ENCODE data around the gene DRC7. TPM values are rescaled to one million over a fixed set of nuclear protein-coding genes. Genes with fewer than 3 reads are reported as not detected.

The DRC7 gene
- total and polyA plus RNA-seq, 9 of the 15 experiments (the other 6 are each of a cell fraction or from before 2014, with no cell fraction given): 0.04 to 0.33 (median 0.12) TPM; not detected in 3

DNA sequence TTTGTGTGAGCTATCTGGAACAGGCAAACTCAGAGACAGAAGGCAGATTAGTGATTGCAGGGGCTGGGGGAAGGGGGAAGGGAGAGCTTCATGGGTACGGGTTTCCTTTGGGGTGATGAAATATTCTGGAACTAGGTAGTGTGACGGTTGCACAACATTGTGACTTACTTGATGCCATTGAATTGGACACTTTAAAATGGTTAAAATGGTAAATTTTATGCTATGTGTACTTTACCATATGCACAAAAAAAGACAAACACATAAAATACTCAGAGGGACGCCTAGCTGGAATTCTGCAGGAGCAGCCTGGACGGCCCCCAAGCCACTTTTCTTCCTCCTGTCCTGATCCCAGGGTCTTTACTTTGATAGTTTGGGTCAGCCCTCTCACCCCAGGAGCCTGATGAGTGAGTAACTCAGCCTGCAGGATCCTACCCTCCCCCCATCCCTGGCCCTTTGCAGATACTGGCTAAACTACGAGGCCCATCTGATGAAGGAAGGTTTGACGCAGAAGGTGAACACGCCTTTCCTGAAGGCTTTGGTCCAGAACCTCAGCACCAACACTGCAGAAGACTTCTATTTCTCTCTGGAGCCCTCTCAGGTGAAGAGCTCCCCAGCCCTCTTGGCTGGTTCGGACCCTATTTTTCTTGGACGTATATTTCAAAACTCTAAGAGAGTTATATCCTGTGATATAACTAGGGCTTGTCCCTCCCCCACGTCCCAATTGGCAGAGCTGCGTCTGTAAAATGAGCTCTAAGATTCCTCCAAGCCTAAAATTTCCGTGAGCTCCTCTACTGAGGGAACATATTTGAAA, 18.7 kb upstream of the DRC7 start (continued):
- TF ChIP-seq CEBPZ (IDR thresholded peaks at IDR 0.05; ENCODE audit: borderline replicate concordance, low read depth, low read length) (no peak), MAZ (CRISPR knock-in tag; conservative IDR thresholded peaks at IDR 0.05 in 1 of 2, IDR thresholded peaks at IDR 0.05 in 1 of 2) (peak in 1 of 2 experiments; percentile 35; a peak in 1 of 4 replicates), SNIP1 (IDR thresholded peaks at IDR 0.05; ENCODE audit: low read depth) (no peak), ZNF347 (CRISPR knock-in tag; IDR thresholded peaks at IDR 0.05; ENCODE audit: low read depth) (no peak), FOS (IDR thresholded peaks at IDR 0.05; ENCODE audit: extremely low read depth, insufficient read length) (no peak), POU5F1 (IDR thresholded peaks at IDR 0.05; ENCODE audit: borderline replicate concordance, low read depth, low read length, partially characterized antibody) (no peak), POLR2AphosphoS5 (IDR thresholded peaks at IDR 0.05; ENCODE audit: control insufficient read depth, insufficient read depth, low read depth, low read length) (0 out of 2 replicates have a peak, but pooled peaks have one; percentile 26), RBM34 (IDR thresholded peaks at IDR 0.05; ENCODE audit: borderline replicate concordance, insufficient read depth, low read length) (no peak), ZNF583 (CRISPR knock-in tag; IDR thresholded peaks at IDR 0.05) (no peak), TSC22D4 (tag; IDR thresholded peaks at IDR 0.05) (no peak), BMI1 (IDR thresholded peaks at IDR 0.05; ENCODE audit: low read length) (no peak), MYC (IDR thresholded peaks at IDR 0.05; ENCODE audit: low read depth, low read length) (0 out of 2 replicates have a peak, but pooled peaks have one; percentile 13), MYC (CRISPR knock-in tag; IDR thresholded peaks at IDR 0.05; ENCODE audit: borderline replicate concordance, low read depth) (no peak), MBD2 (IDR thresholded peaks at IDR 0.05; ENCODE audit: borderline replicate concordance, low read depth) (no peak), CCNT2 (IDR thresholded peaks at IDR 0.05; ENCODE audit: borderline replicate concordance, extremely low read depth, insufficient read length, low read depth, low read length) (no peak), ZNF133 (CRISPR knock-in tag; IDR thresholded peaks at IDR 0.05) (no peak), FOXM1 (IDR thresholded peaks at IDR 0.05; ENCODE audit: low read depth) (no peak), FOXM1 (CRISPR knock-in tag; IDR thresholded peaks at IDR 0.05; ENCODE audit: low read depth) (no peak)
